HEK293 (cell line): Measurements from ENCODE around the gene TRAF3IP3.

ENCODE experiments used
- CTCF ChIA-PET: fragments of 350-600 bp; formaldehyde crosslinking; extraction: SDS; loops from one replicate; lab custom pipeline; 2021; ENCODE audit warnings: antibody characterized with exemption; lab: Yijun Ruan, JAX
- POLR2A ChIA-PET: fragments of 300-600 bp; formaldehyde crosslinking; extraction: SDS; loops from one replicate; lab custom pipeline; 2020; ENCODE audit warnings: antibody characterized with exemption, inconsistent platforms; lab: Yijun Ruan, JAX
- H3K27ac ChIP-seq: fragments of 200-500 bp; sonication (Bioruptor generic); 2 replicates; pipeline ENCODE4 v1.5.1; 2014; ENCODE audit warnings: low read depth, low read length, control low read depth, inconsistent platforms; ENCODE audit errors: extremely low read depth
- H3K36me3 ChIP-seq, 2 experiments: fragments of 200-500 bp in 1 of 2; sonication (Bioruptor generic) in 1 of 2; 1 replicate in 1 of 2; 2 replicates in 1 of 2; pipeline ENCODE4 v1.5.1; 2014 to 2017; ENCODE audit warnings: inconsistent platforms in 2 of 2, low read length in 2 of 2; ENCODE audit not compliant: control insufficient read depth in 2 of 2, insufficient read depth in 1 of 2
- H3K4me1 ChIP-seq: fragments of 200-500 bp; sonication (Bioruptor generic); 2 replicates; pipeline ENCODE4 v1.5.1; 2014; ENCODE audit warnings: mild to moderate bottlenecking, low read length, inconsistent platforms; ENCODE audit not compliant: control insufficient read depth, insufficient read depth
- H3K4me3 ChIP-seq: 2 replicates; pipeline ENCODE4 v1.5.1; 2011; ENCODE audit warnings: low read depth, mild to moderate bottlenecking, control low read depth, low read length, moderate library complexity
- H3K9me3 ChIP-seq: fragments of 200-500 bp; sonication (Bioruptor generic); 2 replicates; pipeline ENCODE4 v1.5.1; 2014; ENCODE audit warnings: low read depth, low read length, inconsistent platforms; ENCODE audit not compliant: control insufficient read depth, insufficient read depth
- FEZF1 ChIP-seq: fragments of 450-650 bp; formaldehyde crosslinking; IDR thresholded peaks from 2 replicates; pipeline ENCODE4 v1.5.1; 2016; ENCODE audit warnings: missing biosample characterization, missing genetic modification characterization
- GLI2 ChIP-seq: fragments of 450-650 bp; formaldehyde crosslinking; IDR thresholded peaks from 2 replicates; pipeline ENCODE4; 2017; ENCODE audit warnings: missing biosample characterization, missing genetic modification characterization, low read depth, borderline replicate concordance
- KLF10 ChIP-seq: fragments of 450-650 bp; IDR thresholded peaks from 2 replicates; pipeline ENCODE4 v1.5.1; 2018; ENCODE audit warnings: missing biosample characterization, mild to moderate bottlenecking, missing genetic modification characterization
- ZBTB17 ChIP-seq: fragments of 450-650 bp; formaldehyde crosslinking; IDR thresholded peaks from 2 replicates; pipeline ENCODE4 v1.5.1; 2016; ENCODE audit warnings: missing biosample characterization, missing genetic modification characterization
- ZBTB21 ChIP-seq: fragments of 450-650 bp; formaldehyde crosslinking; IDR thresholded peaks from 2 replicates; pipeline ENCODE4 v1.5.1; 2017; ENCODE audit warnings: missing biosample characterization, missing genetic modification characterization
- ZBTB49 ChIP-seq: fragments of 450-650 bp; formaldehyde crosslinking; IDR thresholded peaks from 2 replicates; pipeline ENCODE4 v1.5.1; 2016; ENCODE audit warnings: missing biosample characterization, missing genetic modification characterization, low read depth
- ZNF302 ChIP-seq: fragments of 450-650 bp; formaldehyde crosslinking; IDR thresholded peaks from 2 replicates; pipeline ENCODE4 v1.5.1; 2016; ENCODE audit warnings: missing biosample characterization, missing genetic modification characterization, low read depth
- ZNF335 ChIP-seq: fragments of 450-650 bp; formaldehyde crosslinking; conservative IDR thresholded peaks from 2 replicates; pipeline ENCODE4 v1.5.1; 2016; ENCODE audit warnings: missing biosample characterization, missing genetic modification characterization
- ZNF394 ChIP-seq: fragments of 450-650 bp; formaldehyde crosslinking; IDR thresholded peaks from 2 replicates; pipeline ENCODE4 v1.5.1; 2016; ENCODE audit warnings: missing biosample characterization, missing genetic modification characterization, mild to moderate bottlenecking, moderate library complexity, borderline replicate concordance
- ZNF473 ChIP-seq: fragments of 450-650 bp; formaldehyde crosslinking; IDR thresholded peaks from 2 replicates; pipeline ENCODE4 v1.5.1; 2017; ENCODE audit warnings: missing biosample characterization, missing genetic modification characterization
- ZNF488 ChIP-seq: fragments of 450-650 bp; formaldehyde crosslinking; IDR thresholded peaks from 2 replicates; pipeline ENCODE4 v1.5.1; 2016; ENCODE audit warnings: missing biosample characterization, missing genetic modification characterization
- ZNF548 ChIP-seq: fragments of 450-650 bp; formaldehyde crosslinking; IDR thresholded peaks from 2 replicates; pipeline ENCODE4 v1.5.1; 2016; ENCODE audit warnings: missing biosample characterization, missing genetic modification characterization
- ZNF555 ChIP-seq: fragments of 450-650 bp; formaldehyde crosslinking; conservative IDR thresholded peaks from 2 replicates; pipeline ENCODE4 v1.5.1; 2017; ENCODE audit warnings: missing biosample characterization, mild to moderate bottlenecking, missing genetic modification characterization, inconsistent platforms
- ZNF558 ChIP-seq: fragments of 450-650 bp; formaldehyde crosslinking; IDR thresholded peaks from 2 replicates; pipeline ENCODE4 v1.5.1; 2016; ENCODE audit warnings: missing biosample characterization, missing genetic modification characterization
- ZNF639 ChIP-seq: fragments of 450-650 bp; formaldehyde crosslinking; IDR thresholded peaks from 2 replicates; pipeline ENCODE4 v1.5.1; 2016; ENCODE audit warnings: missing biosample characterization, missing genetic modification characterization
- ZNF670 ChIP-seq: fragments of 450-650 bp; formaldehyde crosslinking; IDR thresholded peaks from 2 replicates; pipeline ENCODE4 v1.5.1; 2016; ENCODE audit warnings: missing biosample characterization, missing genetic modification characterization, low read depth
- ZNF707 ChIP-seq: fragments of 450-650 bp; formaldehyde crosslinking; IDR thresholded peaks from 2 replicates; pipeline ENCODE4 v1.5.1; 2016; ENCODE audit warnings: missing biosample characterization, missing genetic modification characterization
- ZSCAN23 ChIP-seq: fragments of 450-650 bp; formaldehyde crosslinking; IDR thresholded peaks from 2 replicates; pipeline ENCODE4 v1.5.1; 2016; ENCODE audit warnings: missing biosample characterization, missing genetic modification characterization
- TF ChIP-seq, protein P1 (sequence below): fragments of 450-650 bp; formaldehyde crosslinking; IDR thresholded peaks from 2 replicates; pipeline ENCODE4 v1.5.1; 2016; ENCODE audit warnings: missing biosample characterization, missing genetic modification characterization
- TF ChIP-seq, protein P2 (sequence below): fragments of 450-650 bp; IDR thresholded peaks from 2 replicates; pipeline ENCODE4 v1.5.1; 2018; ENCODE audit warnings: missing biosample characterization, missing genetic modification characterization

TRAF3IP3 gene

DNA sequence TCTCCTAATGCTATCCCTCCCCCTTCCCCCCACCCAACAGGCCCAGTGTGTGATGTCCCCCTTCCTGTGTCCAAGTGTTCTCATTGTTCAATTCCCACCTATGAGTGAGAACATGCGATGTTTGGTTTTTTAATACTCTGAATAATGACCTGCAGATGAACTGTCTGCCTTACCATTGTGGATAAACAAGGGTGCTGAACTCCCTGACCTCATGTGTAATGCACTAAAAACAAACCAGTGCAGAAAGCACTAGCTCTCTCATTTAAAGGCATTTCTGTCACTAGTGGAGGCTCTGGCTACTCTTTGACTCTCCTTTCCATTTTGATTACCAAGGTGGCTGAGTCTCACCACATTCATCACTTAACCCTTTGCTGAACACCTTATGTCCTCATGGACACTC lies 23.1 kb upstream of the TRAF3IP3 start:
- Histone ChIP-seq H3K9me3 (no peaks in the 10 kb centered on the region), H3K4me3 (no peak overlapping the region), H3K4me1 (no peaks in the 10 kb centered on the region), H3K27ac (no peak overlapping the region), H3K36me3 (no peaks in the 10 kb centered on the region)
- ChIA-PET POLR2A (no interaction called here), CTCF (interaction anchor here (1.9 kb wide), 1 partner anchor 143 kb away, joined by 5 read pairs; no protein-coding TSS in a partner anchor)
- TF ChIP-seq ZNF670 (no peak), ZNF488 (no peak), ZBTB17 (no peak), ZNF335 (tag by site-specific recombination) (no peak), ZNF555 (no peak), ZNF473 (tag by site-specific recombination) (no peak), KLF10 (tag by site-specific recombination) (no peak), GLI2 (tag by site-specific recombination) (no peak), ZBTB49 (tag by site-specific recombination) (no peak), FEZF1 (tag by site-specific recombination) (no peak), ZBTB21 (tag by site-specific recombination) (no peak), ZSCAN23 (tag by site-specific recombination) (no peak), ZNF639 (tag by site-specific recombination) (no peak)
- TF ChIP-seq, protein P1, sequence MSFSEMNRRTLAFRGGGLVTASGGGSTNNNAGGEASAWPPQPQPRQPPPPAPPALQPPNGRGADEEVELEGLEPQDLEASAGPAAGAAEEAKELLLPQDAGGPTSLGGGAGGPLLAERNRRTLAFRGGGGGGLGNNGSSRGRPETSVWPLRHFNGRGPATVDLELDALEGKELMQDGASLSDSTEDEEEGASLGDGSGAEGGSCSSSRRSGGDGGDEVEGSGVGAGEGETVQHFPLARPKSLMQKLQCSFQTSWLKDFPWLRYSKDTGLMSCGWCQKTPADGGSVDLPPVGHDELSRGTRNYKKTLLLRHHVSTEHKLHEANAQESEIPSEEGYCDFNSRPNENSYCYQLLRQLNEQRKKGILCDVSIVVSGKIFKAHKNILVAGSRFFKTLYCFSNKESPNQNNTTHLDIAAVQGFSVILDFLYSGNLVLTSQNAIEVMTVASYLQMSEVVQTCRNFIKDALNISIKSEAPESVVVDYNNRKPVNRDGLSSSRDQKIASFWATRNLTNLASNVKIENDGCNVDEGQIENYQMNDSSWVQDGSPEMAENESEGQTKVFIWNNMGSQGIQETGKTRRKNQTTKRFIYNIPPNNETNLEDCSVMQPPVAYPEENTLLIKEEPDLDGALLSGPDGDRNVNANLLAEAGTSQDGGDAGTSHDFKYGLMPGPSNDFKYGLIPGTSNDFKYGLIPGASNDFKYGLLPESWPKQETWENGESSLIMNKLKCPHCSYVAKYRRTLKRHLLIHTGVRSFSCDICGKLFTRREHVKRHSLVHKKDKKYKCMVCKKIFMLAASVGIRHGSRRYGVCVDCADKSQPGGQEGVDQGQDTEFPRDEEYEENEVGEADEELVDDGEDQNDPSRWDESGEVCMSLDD (tag by site-specific recombination): no peak

GRCh38 chr1:209733409-209734192 lies 22.3 kb upstream of the TRAF3IP3 start:
- H3K4me1 ChIP-seq: no peaks in the 10 kb centered on the region
- ChIA-PET CTCF (interaction anchor here (0.7 to 4.4 kb wide), 2 partner anchors 14 to 1743 kb away, joined by 3 to 28 read pairs; no protein-coding TSS in a partner anchor), POLR2A (no interaction called here)
- H3K36me3 ChIP-seq: no peaks in the 10 kb centered on the region
- H3K27ac ChIP-seq: no peak overlapping the region
- H3K4me3 ChIP-seq: no peak overlapping the region
- no peaks in the 10 kb centered on the region for H3K9me3 ChIP-seq
- TF ChIP-seq ZNF548 (tag by site-specific recombination): no peak
- TF ChIP-seq ZNF558 (tag by site-specific recombination): no peak
- TF ChIP-seq ZNF707 (tag by site-specific recombination): no peak
- TF ChIP-seq, protein P2, sequence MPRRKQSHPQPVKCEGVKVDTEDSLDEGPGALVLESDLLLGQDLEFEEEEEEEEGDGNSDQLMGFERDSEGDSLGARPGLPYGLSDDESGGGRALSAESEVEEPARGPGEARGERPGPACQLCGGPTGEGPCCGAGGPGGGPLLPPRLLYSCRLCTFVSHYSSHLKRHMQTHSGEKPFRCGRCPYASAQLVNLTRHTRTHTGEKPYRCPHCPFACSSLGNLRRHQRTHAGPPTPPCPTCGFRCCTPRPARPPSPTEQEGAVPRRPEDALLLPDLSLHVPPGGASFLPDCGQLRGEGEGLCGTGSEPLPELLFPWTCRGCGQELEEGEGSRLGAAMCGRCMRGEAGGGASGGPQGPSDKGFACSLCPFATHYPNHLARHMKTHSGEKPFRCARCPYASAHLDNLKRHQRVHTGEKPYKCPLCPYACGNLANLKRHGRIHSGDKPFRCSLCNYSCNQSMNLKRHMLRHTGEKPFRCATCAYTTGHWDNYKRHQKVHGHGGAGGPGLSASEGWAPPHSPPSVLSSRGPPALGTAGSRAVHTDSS: no peak
- no peak for TF ChIP-seq ZNF394 (tag by site-specific recombination)
- TF ChIP-seq, protein P1 (tag by site-specific recombination): no peak
- no peak for TF ChIP-seq ZNF302 (tag by site-specific recombination)
